HG03378 (cell line): ENCODE measurements around the gene TRAF3IP3.

Experiments used
- ATAC-seq: cut with Tn5 transposase; IDR thresholded peaks from one replicate; pipeline ENCODE4 v1.9.1; 2021; ENCODE audit warnings: mild to moderate bottlenecking, moderate library complexity; ENCODE audit not compliant: unreplicated experiment

TRAF3IP3 gene

DNA sequence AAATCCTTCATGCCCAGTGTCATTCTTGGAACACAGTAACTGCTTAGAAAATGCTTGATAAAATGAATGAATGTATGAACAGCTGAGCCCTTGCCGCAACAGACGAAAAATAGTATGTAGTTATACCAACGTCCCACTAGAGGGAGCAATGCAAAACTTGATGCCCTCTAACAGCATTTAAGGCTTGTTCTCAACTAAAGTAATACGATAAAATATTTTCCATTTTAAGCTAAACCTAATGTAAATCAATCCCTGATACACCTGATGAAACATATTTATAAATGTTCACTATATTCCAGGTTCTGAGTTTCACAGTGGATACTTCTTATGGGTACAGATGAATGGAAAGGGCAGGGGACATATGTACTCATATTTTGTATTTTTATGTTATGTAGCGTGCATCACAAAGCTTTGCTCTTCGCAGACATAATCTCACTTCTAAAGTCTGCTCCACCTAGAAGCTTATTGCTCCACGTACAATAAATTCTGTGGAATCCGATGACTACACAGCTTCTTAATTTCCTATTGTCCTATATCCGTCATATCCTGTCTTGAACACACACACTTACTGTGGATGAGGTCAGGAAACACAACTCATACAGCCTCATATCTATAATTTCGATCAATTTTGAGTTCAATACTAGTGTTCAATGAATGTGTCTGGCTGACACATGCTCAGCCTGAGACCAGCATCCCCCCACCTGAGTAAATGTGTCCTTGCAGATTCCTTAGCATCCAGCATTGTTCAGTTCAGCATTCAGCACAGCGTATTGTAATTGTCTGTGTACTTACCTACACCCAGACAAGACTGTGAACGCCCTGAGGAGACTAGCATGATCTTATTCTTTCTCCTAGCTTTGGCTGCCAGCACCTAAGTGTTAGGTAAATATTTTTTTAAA is 67.5 kb downstream of the TRAF3IP3 start:
- ATAC-seq, result no peak

DNA sequence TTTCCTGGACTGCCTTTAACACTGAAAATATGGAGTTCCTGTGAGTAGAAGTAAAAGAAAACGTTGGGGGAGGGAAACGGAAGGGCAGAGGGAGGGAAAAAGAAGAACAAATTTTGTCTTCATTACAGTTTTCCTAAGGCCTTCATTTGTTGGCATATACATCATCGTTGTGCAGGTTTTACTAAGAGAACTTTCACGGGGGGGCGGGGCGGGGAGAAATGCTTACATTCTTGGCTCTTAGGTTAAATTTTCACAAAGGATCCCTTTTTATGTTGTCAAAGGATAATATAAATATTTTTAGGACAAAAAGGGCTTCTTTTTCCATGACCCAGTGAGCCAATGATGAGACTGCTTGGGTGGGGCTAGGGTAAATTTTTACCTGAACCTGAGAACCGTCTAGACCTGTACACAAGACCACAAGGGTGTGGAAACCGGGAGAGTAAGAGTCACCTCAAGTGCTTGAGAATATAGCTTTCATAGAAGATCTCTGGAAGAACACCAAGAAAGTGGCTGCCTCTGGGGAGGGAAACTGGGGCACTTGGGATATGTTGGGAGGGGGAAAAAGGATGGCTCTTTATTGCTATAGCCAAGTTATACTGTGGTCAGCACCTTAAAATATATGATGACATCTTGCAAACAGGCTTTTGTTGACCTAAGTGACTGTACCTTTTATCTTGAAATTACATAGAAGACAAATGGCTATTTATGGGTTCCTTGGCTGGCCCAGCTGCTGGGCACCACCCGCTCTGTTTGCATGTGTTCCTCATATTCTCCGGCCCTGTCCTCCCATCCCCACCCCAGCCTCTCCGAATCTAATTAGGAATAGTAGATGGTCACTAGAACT is 70.0 kb downstream of the TRAF3IP3 start:
- ATAC-seq, result no peak

DNA sequence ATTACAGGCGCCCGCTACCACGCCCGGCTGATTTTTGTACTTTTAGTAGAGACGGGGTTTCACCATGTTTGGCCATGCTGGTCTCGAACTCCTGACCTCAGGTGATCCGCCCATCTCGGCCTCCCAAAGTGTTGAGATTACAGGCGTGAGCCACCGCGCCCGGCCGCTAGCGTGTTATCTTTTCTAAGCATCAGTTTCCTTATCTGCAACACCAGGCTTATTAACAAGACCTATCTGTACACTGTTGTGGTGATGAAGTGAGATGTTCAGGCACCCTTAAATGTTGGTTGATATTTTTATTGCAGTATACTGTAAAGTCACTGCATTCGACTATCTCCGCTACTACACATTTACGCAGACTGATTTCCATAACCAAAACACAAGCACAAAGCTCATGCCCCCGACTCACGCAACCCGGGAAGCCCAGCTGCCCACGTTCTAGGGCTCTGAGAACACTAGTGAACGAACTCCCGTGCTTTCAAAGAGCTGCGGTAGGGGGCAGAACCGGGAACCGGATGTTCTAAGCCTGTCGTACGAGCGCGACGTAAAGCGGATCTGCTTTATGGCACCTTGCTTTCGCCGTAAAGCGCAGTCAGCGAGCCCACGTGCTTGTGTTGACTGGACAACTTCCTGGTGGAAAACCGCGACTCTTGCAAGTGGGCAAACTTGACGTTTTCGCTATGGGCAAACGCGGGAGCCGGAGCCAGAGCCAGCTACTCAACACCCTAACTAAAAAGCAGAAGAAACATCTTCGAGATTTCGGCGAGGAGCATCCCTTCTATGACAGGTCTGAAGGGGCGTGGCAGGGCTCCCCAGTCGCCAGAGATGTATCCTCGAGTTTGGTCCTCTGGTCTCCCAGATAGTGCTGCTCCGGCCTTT is 71.8 kb downstream of the TRAF3IP3 start, which contains the start of gene UTP25:
TSS of gene UTP25 (plus strand) at position 589 of the 879 bp plus-strand sequence. CDS start at position 681, 92 bp downstream.
- peak; percentile 87 for ATAC-seq

DNA sequence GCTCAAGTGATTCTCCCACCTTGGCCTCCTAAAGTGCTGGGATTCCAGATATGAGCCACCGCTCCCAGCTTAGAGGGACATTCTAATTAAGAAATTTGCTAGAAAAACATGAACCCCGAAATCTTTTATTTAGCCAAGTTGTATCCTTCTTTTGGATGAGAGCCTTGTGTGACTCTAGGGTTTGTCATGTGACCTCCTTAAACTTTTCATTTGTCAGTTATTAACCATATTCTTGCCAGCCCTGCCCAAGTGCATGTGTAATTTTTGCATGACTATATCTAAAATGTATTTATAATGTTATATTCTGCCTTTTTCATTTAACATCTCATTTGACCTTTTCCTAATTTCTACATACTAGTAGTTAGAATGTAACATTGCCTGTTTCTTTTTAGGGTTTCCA is 73.9 kb downstream of the TRAF3IP3 start:
- no peak for ATAC-seq

DNA sequence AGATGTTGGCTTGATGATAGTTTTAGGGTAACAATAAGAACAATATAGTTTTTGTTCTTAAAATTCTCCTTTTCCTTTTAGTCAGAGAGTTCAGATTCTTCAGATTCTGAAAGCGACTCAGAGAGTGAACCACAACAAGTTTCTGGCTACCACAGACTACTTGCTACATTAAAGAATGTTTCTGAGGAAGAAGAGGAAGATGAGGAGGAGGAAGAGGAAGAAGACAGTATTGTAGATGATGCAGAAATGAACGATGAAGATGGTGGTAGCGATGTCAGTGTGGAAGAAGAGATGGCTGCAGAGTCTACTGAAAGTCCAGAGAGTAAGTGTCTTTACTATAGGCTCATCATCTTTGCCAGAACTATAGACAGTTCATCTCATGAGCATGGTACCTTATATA is 74.9 kb downstream of the TRAF3IP3 start:
- no peak for ATAC-seq

DNA sequence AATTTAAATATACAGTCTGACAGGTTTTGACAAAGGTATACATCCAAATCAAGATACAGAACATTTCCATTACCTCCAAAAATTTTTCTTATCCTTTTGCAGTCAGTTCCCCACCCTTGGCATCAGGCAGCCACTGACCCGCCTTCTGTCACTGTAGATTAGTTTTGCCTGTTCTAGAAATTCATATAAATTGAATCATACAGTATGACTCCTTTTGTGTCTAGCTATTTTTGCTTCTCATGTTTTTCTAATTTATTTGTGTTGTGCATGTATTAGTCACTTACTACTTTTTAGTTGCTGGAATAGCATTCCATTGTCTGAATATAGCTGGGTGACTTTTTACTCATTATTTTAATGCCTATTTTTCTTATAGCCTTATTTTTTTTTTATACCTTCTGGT is 75.8 kb downstream of the TRAF3IP3 start:
- ATAC-seq, result no peak
